Adrenal gland (tissue), 5 donors: ENCODE results near the gene PDE6G.

Experiments
- POLR2A ChIP-seq, 2 donors: fragments of 450-650 bp; IDR thresholded peaks; one replicate each; pipeline ENCODE4 v1.6.1; 2017; ENCODE audit warnings: antibody characterized with exemption in 2 of 2, mild to moderate bottlenecking in 2 of 2, moderate library complexity in 1 of 2
- TF ChIP-seq, protein P1 (sequence below), 6 experiments: fragments of 450-650 bp in 4 of 6; fragments of 200-600 bp in 2 of 6; sonication (generic) in 1 of 6; IDR thresholded peaks; 1 replicate in 5 of 6; 2 replicates in 1 of 6; pipeline versions ENCODE4 v1.5.1 to v1.8.0; 2016 to 2021; ENCODE audit warnings: antibody characterized with exemption in 6 of 6, mild to moderate bottlenecking in 2 of 6, moderate library complexity in 1 of 6
- donor health status: DM: no; HTN: no; CAD: no.

DNA sequence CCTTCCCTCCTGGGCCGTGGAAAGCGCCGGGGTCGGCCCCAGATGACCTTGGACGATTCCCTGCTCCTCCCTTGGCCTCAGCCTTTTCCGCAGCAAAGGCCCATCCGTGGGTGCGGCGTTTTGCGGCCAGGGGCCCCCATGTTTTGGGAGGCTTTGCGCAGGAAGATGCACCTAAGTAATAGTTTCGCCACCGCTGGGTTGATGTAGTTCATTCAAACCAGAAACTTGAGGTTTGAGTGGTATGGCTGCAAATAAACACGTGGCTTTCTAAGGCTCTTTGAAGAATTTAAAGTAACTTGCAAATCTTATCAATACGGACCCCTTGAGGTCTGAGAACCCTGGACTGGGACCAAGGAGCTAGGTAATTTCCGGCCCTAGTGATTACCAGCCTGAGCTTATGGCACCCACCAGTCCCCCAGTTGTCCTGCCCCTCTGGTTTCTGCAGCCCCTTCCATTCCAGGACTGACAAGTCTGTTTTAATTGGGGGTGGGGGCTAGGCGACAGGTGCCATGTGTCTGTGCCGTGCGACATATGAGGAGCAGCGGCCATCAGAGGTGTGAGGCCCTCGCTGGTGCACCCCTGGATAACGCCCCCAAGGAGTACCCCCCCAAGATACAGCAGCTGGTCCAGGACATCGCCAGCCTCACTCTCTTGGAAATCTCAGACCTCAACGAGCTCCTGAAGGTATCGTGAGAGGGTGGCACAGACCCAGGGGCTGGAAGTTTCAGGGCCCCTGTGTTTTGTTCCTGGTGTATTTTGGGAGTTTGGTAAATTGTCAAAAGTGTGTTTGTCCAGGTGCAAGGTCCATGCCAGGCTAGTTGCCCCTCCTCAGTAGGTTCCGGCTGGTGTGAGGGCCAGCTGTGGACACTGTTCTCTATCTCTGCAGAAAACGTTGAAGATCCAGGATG is 47.7 kb upstream of the PDE6G start:
- TF ChIP-seq, protein P1, sequence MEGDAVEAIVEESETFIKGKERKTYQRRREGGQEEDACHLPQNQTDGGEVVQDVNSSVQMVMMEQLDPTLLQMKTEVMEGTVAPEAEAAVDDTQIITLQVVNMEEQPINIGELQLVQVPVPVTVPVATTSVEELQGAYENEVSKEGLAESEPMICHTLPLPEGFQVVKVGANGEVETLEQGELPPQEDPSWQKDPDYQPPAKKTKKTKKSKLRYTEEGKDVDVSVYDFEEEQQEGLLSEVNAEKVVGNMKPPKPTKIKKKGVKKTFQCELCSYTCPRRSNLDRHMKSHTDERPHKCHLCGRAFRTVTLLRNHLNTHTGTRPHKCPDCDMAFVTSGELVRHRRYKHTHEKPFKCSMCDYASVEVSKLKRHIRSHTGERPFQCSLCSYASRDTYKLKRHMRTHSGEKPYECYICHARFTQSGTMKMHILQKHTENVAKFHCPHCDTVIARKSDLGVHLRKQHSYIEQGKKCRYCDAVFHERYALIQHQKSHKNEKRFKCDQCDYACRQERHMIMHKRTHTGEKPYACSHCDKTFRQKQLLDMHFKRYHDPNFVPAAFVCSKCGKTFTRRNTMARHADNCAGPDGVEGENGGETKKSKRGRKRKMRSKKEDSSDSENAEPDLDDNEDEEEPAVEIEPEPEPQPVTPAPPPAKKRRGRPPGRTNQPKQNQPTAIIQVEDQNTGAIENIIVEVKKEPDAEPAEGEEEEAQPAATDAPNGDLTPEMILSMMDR (IDR thresholded peaks at IDR 0.05) = no peak
- no peak for TF ChIP-seq POLR2A (IDR thresholded peaks at IDR 0.05)
